Activated gamma-delta T cell treated with anti-CD3 and anti-CD28 coated beads, Interleukin-2, amount 50 U/mL, for 16 hours (primary cell): ENCODE measurements around the gene DVL1.

Experiments
- DNase-seq: peaks from one replicate; pipeline ENCODE4 v3.0.0-alpha.2; 2020; ENCODE audit warnings: low read depth

DVL1 gene

GRCh38 chr1:1310109-1310385 is 39.2 kb downstream of the DVL1 start:
- no peak for DNase-seq

DNA sequence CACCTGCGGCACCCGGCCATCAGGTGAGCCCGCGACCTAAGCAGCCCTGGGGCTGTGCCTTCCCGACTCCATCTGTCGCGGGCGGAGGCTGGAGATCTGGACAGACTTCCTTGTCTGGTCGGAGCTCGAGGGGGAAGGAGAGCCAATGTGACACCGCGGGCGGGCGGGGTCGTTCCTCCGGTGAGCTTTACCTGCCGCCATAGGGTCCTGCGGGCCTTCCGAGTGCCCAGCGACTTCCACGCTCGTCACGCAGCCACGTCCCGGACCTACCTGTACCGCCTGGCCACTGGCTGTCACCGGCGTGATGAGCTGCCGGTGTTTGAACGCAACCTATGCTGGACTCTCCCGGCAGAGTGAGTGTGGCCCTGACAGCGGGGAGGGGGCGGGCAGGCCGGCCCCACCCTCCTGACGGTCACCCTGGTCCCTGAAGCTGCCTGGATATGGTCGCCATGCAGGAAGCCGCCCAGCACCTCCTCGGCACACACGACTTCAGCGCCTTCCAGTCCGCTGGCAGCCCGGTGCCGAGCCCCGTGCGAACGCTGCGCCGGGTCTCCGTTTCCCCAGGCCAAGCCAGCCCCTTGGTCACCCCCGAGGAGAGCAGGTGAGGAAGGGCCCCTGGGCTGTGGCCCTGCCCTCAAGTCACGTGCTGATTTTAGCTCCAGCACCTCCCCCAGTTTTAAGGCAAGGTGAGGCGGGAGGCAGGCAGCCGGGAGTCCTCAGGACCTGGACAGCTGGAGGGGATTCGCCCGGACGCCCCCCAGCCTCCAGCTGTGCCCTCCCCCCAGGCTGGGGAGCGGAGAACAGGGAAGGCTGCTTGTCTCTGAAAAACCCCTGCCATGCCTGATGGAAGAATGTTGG is 39.7 kb downstream of the DVL1 start:
- DNase-seq, result no peak

DNA sequence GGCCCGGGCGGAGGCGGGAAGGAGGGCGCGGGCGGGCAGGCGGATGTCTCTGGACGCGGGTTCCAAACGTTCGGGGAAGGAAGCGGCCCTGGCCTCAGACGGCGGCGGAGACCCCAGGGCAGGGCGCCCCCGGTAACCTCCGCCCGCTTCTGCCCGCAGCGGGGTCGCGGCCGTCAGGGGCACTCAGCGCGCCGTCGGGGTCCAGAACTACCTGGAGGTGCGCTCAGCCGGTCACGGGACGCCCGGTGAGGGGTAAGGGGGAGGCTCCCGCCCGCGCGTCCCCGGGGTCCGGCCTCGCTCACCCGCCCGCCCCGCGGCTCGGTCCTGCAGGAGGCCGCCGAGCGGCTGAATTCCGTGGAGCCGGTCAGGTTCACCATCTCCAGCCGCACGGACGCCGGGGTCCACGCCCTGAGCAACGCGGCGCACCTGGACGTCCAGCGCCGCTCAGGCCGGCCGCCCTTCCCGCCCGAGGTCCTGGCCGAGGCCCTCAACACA is 40.4 kb downstream of the DVL1 start:
- no peak for DNase-seq

DNA sequence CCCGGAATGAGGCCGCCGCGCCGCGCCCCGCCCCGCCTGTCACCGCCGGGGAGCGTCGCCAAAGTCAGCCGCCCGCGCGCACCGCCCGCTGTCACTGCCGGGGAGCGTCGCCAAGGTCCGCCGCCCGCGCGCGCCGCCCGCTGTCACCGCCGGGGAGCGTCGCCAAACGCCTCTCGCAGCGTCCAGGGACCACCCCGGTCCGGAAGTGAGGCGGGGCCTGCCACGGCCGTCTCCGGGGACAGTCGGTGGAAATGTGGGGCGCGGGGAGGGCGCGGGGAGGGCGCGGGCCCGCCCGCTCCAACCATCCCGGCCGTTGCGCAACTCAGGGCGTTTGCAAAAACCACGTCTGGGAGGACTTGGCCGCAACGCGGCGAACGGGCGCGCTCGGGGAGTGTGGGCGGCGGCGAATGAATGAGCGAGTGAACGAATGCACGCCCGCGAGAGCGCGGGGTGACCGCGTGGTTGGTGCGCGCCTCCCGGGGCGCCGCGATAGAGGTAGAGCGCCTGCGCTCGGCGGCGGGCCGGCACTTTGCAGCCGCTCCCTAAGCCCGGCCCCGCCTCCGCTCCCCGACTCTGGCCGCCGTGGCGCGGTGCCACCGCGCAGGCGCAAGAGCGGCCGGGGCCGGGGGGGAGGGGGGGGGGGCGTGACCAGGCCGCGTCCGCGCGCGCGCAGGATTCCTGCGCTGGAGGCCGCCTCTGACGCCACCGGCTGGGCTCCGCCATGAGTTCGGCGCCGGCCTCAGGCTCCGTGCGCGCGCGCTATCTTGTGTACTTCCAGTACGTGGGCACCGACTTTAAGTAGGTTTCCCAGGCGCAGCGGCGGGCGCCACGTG is 41.1 kb downstream of the DVL1 start, which contains the start of the genes ACAP3 and PUSL1:
Gene ACAP3 (minus strand): TSS at position 8 of the 833 bp plus-strand sequence. CDS start 115 bp downstream, outside the sequence.
Gene PUSL1 (plus strand): TSS at position 675 of the 833 bp plus-strand sequence. CDS start 47 bp downstream, at position 722.
- DNase-seq, result peak; percentile 81

- DNase-seq, result no peak
These were observed 41.8 kb downstream of the DVL1 start for GRCh38 chr1:1307261-1307922.

DNA sequence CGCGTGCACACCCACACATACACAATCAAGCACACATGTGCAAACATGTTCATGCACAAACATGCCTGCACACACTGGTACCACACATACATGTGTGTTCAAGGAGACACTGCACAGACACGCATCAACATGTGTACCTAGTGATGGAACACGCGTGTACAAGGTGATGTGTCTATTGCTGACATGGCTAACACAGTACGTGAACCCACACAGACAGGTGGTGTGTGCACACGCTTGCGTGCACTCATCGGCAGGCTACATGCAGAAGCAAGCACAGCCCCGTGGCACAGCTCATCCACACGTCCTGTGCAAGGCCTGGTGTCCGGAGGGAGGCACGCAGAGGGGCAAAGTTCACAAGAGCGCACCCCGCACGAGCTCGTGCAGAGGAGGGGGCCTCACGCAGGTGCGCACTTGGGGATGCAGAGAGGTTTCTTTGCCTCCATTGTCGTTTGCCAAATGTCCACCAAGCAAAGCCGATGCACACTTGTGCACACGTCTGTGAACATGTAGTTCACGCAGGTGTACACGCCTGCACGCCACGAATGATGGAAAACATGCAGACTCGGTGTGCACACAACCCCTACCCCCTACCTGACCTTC is 42.5 kb downstream of the DVL1 start:
- DNase-seq, result no peak

- no peak for DNase-seq
These were observed 43.1 kb downstream of the DVL1 start for GRCh38 chr1:1306070-1306660.

DNA sequence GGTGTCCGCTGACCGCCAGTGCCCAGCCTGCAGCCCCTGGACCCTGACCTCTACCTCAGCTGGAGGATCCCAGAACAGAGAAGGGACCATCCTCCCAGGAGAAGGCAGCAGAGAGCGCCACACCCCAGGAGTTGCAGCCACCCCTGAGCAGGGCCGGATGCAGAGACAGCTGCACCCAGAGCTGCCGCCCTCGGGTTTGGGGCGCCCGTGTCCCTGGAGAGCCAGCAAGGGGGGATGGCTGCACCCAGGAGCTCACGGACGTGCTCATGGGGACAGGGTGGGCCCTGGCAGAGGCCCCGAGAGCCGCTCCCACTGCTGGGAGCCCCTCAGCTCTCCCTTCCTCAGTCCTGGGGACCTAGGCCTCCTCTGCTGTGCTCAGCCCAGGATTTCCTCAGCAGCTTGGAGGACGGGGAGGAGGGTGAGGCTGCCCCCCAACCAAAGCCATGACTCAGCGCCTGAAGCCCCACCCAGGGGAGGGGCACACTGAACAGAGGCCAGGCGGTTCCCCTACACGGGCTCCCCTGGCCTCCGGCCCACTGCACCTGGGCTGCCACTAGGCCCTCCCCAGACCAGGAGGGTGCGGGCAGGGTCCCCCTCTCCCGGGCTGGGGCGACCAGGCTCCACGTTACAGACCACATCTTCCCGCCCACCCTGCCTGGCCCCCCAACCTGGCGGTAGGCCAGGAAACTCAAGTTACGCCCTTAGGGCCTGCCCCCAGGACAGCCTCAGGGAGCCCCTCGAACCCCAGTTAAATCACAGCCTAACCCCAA is 43.7 kb downstream of the DVL1 start:
- DNase-seq, result peak; percentile 66

DNA sequence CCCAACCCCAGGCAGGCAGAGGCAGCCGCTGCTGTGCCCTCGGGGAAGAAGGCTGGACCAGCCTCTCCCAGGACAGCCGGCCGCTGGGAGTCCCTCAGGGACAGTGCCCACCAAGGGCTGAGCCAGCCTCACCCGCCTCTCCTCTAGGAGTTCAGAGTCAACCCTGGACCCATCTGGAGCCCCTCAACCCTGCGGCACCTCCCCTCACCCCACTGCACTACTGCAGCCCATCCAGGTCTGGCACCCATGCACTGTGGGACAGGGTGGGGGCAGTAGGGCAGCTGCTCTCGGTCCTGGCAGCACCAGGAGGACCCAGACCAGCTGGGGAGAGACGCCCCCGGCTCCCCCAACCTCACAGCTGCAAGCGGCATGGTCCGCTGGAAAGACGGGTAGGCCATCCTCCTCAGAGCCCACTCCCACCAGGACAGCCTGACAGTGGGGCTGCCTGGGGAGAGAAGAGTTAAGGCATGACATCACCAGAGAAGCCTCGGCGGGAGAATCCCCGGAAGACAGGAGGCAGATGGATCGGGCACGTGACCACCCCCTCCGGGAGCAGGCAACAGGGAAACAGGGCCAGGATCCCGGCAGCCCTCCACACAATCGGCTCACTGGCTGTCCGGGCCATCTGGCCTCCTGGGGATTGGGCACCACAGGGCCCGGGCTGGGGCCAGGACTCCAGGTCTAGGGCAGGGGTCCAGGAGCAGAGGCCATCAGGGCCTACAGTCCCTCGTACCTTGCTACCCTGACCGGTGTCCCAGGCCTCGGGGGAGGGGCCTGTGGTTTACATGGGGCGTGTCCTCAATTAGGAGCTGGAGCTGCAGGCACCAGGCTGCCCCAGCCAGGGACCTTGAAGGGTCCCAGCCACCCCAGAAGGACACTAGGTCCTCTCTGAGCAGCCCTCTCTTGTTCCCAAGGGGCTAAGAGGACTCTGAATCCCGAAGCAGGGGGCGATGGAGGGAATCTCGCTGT is 44.6 kb downstream of the DVL1 start:
- no peak for DNase-seq

DNA sequence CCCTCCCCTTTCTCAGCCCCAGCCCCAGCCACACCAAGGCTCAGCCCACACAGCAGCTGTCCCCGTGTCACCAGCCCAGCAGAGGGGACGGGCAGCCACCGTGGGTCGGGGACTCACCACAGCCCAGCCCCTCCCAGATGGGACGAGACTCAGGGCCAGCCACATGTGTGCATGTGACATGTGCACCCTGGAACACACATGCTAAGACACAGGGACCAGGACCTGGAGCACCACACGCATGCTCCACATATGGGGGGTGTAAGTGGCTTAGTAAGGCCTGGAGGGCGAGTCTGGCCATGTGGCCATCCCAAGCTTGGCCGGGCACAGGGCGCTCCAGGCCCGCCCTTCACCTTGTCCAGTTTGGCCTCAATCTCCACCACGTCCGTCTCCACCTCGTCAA is 45.5 kb downstream of the DVL1 start:
- DNase-seq, result no peak

DNA sequence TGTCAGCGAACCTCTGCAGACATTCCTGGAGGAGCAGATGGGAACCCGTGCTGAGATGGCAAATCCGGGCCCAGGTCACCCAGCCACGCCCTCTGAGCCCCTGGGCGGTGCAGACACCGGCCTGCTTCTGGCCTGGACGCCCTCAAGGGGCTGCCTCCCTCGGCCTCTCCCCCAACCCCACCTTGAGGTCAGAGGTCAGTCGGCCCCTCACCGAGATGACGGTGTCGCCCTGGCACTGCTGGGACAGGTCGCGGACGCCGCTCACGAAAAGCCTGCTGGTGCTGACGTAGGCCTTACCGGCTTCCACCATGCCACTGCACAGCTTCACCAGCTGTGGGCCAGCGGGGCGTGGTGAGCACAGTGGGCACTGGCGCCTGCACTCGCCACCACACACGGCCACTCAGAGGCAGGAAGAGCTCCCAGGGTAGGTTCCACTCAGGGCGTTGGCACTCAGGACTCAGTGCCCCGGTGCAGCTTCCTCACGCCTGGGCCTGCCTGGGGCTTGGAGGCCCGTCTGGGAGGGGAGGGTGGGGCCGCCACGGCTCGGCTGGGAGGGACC is 46.2 kb downstream of the DVL1 start:
- no peak for DNase-seq

GRCh38 chr1:1302006-1302430 is 47.2 kb downstream of the DVL1 start:
- no peak for DNase-seq

DNA sequence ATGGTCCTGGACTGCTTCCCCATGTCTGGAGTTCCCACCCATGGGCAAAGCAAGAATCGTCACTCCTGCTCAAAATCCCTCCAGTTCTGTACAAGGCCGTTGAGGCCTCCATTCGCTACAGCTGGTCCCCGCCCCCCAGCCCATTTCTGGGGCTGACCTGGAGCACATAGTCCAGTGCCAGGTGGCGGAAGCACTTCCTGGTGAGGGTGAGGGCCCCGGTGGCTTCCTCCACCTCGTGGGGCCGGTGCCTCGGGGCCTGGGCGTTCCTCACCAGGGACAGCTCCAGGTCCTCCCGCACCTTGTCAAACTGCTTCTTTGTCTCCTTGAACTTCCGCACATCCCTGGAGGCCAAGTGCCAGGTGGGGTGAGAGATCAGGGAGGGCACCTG is 48.9 kb downstream of the DVL1 start:
- DNase-seq, result no peak

GRCh38 chr1:1299686-1300351 is 49.4 kb downstream of the DVL1 start:
- no peak for DNase-seq

DNA sequence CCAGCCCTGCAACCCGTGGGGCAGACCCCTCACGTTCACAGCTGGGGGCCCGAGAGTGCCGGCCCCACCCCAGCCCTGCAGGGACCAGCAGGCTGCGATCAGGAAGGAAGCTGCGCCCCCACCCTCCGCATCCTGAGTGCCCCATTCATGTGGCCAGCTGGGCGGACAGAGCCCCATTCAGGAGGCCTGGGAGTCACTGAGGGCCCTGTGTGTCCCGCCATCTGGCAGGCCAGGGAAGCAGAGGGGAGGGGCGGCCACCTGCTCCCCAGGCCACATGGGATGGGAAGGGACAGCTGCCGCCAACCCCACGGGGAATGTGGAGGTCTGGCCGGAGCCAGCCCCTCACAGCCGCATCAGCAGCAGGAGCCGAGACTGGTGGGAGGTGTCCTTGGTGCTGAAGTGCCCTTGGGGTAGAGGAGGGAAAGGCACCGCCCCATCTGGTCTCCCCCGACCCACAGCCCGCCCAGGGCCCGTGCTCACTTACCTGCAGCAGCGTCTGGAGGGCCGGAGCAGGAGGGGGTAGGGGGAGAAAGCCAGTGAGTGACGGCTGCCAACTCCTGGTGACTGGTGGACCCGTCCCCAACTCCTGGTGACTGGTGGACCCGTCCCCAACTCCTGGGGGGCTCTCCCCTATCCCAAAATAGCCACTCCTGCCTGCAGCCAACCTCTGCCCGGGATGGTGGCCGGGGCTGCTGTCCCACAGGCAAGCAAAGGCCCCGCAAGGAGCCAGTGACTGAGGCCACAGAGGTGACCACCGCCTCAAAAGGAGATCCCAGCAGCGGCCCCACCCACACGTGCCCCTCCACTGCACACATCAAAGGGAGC is 50.1 kb downstream of the DVL1 start:
- DNase-seq, result no peak

DNA sequence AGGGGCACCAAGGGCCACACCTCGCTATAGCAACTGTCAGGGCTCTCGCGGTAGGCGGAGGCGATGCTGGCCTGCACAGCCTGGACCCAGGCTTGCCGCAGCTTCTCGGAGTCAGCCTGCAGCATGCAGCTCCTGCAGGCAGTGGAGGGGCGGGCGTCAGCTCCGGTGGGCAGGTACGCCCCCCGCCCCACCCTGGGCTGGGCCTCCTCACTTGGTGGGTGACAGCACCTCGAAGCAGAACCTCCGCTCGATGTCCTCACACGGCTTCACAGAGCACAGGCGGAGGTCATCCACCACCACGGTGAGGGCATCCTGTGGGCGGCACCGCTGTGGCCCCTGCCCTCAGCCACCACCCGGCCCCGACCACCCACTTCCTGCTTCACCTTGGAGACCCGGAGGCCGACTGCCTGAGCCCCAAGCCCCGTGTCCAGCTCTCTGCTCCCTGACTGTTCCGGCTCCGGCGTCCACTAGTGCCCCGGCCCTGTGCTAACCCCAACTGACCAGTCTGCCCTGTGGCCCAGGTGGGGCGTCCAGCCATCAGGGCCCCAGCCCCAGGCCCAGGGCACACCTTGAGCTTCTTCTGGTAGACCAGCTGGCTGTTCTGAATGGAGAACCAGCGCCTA is 51.3 kb downstream of the DVL1 start:
- no peak for DNase-seq
